Natural killer cell (primary cell): ENCODE data around the gene PRKN. TPM values are rescaled to one million over a fixed set of nuclear protein-coding genes. Genes with fewer than 3 reads are reported as not detected.

Source experiments
- ATAC-seq, 3 donors: fragments of 150-1000 bp in 2 of 3; fragments of 200-7000 bp in 1 of 3; cut with Tn5 transposase; 1 replicate in 1 of 3; 2 replicates in 2 of 3; pipeline ENCODE4 v1.10.0; 2021; ENCODE audit warnings: mild to moderate bottlenecking in 2 of 3, moderate library complexity in 2 of 3
- DNase-seq, 2 donors: peaks; one replicate each; pipeline versions ENCODE4 v3.0.0 to v3.0.0-alpha.2; 2013 to 2021; ENCODE audit warnings: mixed read lengths in 1 of 2
- H3K27ac ChIP-seq: one replicate; pipeline ENCODE4 v1.5.1; 2013; ENCODE audit warnings: mild to moderate bottlenecking, low read length
- H3K27me3 ChIP-seq: one replicate; pipeline ENCODE4 v1.6.1; 2013; ENCODE audit warnings: low read length; ENCODE audit not compliant: control insufficient read depth, insufficient read depth
- H3K36me3 ChIP-seq: one replicate; pipeline ENCODE4 v1.6.1; 2013; ENCODE audit warnings: low read length; ENCODE audit not compliant: control insufficient read depth, insufficient read depth
- H3K4me1 ChIP-seq: one replicate; pipeline ENCODE4 v1.6.1; 2013; ENCODE audit warnings: low read length; ENCODE audit not compliant: control insufficient read depth, insufficient read depth
- H3K4me3 ChIP-seq: one replicate; pipeline ENCODE4 v1.5.1; 2013; ENCODE audit warnings: low read length
- H3K9me3 ChIP-seq: one replicate; pipeline ENCODE4 v1.6.1; 2013; ENCODE audit warnings: low read length; ENCODE audit not compliant: control insufficient read depth, insufficient read depth
- H3K27ac Mint-ChIP-seq, 2 donors: one replicate each; pipeline ENCODE4 v1.8.0; 2022; ENCODE audit warnings: mild to moderate bottlenecking in 2 of 2, mixed read lengths in 2 of 2, moderate library complexity in 1 of 2
- H3K27me3 Mint-ChIP-seq, 2 donors: one replicate each; pipeline ENCODE4 v1.8.0; 2022; ENCODE audit warnings: low read depth in 2 of 2, mixed read lengths in 2 of 2
- H3K36me3 Mint-ChIP-seq: one replicate; pipeline ENCODE4 v1.8.0; 2022; ENCODE audit warnings: mixed read lengths
- H3K4me1 Mint-ChIP-seq, 2 donors: one replicate each; pipeline ENCODE4 v1.8.0; 2022; ENCODE audit warnings: mixed read lengths in 2 of 2
- H3K4me3 Mint-ChIP-seq: one replicate; pipeline ENCODE4 v1.8.0; 2022; ENCODE audit warnings: mild to moderate bottlenecking, moderate library complexity, mixed read lengths
- H3K9me3 Mint-ChIP-seq, 2 donors: one replicate each; pipeline ENCODE4 v1.8.0; 2022; ENCODE audit warnings: mixed read lengths in 2 of 2
- WGBS: methylation state at CpG from one replicate; pipeline ENCODE4 v1.1.7; 2013; ENCODE audit warnings: missing lambda C conversion rate; ENCODE audit not compliant: insufficient coverage; 5-methylcytosine and 5-hydroxymethylcytosine counted together
- intact Hi-C: fragments of 100-400 bp; cut with micrococcal nuclease; formaldehyde crosslinking; loops from one replicate; pipeline ENCODE4 v1.14.2; 2022
- total RNA-seq, 4 donors: library from RNA; stranded (reverse); fragments of 120-200 nt in 1 of 4; gene quantifications; one replicate each; pipeline versions ENCODE4 v1.2.3 to v1.2.4, GENCODE V29; 2013 to 2022
- TF ChIP-seq, protein P1 (sequence below): fragments of 200-600 bp; IDR thresholded peaks from one replicate; pipeline ENCODE4 v1.8.0; 2022; ENCODE audit warnings: antibody characterized with exemption

Gene PRKN
- total RNA-seq, 3 donors from 2014 or later (not counting 1 experiment from before 2014, with no cell fraction given): 1.4 to 1.9 (median 1.9) TPM

DNA sequence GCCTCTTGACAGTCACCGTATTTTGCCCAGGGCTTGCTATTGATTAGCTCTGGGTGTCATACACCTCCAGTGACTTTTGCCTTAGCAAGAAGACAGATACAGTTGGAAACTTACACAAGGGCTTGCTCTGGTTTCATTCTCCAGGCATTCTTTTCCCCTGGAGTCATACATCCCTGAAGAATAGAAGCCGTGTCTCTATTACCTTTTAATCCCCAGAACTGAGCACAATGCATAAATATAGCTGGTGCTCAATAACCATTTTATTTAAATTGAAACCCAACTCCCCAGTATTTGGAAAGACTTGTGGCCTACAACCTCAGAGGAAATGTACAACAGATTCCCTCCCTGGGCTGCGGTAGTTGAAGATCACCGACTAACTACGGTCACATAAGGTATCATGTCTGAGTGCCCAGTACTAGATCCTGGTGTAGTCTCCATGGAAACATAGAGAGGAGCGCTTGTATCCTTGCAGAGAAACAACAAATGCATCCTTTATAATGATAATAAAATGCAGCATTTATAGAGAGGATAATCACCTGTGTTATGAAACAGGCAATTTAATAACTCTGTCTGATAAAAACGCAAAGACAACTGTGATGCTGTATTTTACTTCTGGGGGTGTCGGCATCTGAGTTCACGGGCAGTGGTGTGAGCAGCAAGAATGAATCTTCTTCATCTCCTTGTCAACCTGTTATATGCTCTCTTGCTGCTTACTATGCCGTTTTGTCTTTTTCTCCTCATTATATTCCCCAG lies 1052.5 kb downstream of the PRKN start:
- no peak for ATAC-seq
- Histone ChIP-seq H3K4me3 (no peak overlapping the region), H3K36me3 (no peaks in the 10 kb centered on the region), H3K27ac (no peak overlapping the region), H3K27me3 (no peaks in the 10 kb centered on the region), H3K4me1 (no peaks in the 10 kb centered on the region), H3K9me3 (no peaks in the 10 kb centered on the region)
- Mint-ChIP-seq H3K4me3 (no peak overlapping the region), H3K36me3 (no peaks in the 10 kb centered on the region), H3K27ac (no peak overlapping the region), H3K27me3 (no peaks in the 10 kb centered on the region), H3K4me1 (no peaks in the 10 kb centered on the region), H3K9me3 (no peaks in the 10 kb centered on the region)
- intact Hi-C loops: no loop called here
- DNase-seq: no peak
- 85% methylated on average over 9 of the region's 10 CpGs for whole genome bisulfite sequencing
- TF ChIP-seq, protein P1, sequence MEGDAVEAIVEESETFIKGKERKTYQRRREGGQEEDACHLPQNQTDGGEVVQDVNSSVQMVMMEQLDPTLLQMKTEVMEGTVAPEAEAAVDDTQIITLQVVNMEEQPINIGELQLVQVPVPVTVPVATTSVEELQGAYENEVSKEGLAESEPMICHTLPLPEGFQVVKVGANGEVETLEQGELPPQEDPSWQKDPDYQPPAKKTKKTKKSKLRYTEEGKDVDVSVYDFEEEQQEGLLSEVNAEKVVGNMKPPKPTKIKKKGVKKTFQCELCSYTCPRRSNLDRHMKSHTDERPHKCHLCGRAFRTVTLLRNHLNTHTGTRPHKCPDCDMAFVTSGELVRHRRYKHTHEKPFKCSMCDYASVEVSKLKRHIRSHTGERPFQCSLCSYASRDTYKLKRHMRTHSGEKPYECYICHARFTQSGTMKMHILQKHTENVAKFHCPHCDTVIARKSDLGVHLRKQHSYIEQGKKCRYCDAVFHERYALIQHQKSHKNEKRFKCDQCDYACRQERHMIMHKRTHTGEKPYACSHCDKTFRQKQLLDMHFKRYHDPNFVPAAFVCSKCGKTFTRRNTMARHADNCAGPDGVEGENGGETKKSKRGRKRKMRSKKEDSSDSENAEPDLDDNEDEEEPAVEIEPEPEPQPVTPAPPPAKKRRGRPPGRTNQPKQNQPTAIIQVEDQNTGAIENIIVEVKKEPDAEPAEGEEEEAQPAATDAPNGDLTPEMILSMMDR: no peak

DNA sequence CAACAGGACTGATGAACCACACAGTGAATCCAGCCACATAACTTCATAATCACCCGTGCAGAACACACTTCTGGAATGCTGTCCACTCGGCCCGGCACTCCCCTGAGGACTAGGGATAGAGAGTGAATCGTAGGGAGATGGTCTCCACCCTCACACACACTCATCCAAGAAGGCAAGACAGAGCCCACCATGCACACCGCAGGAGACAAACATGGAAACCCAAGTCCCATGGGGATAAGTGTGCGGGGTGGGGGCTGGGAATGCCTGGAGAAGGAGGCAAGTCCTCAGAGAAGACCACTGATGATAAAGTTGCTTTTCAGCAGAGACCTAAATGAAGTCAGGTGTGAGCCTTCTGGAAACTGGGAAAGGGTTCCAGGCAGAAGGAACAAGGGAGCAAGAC lies 1054.5 kb downstream of the PRKN start:
- H3K9me3 Mint-ChIP-seq: no peaks in the 10 kb centered on the region
- WGBS: 97% methylated on average over 2 of the region's 6 CpGs
- H3K27me3 Mint-ChIP-seq: no peaks in the 10 kb centered on the region
- Histone ChIP-seq H3K27ac (no peak overlapping the region), H3K9me3 (no peaks in the 10 kb centered on the region), H3K4me3 (no peak overlapping the region), H3K27me3 (no peaks in the 10 kb centered on the region), H3K4me1 (no peaks in the 10 kb centered on the region), H3K36me3 (no peaks in the 10 kb centered on the region)
- TF ChIP-seq, protein P1: no peak
- no peaks in the 10 kb centered on the region for H3K36me3 Mint-ChIP-seq
- DNase-seq (no peak), ATAC-seq (no peak)
- peaks cover 9 to 17% of the 10 kb centered on the region in 2 donors for H3K4me1 Mint-ChIP-seq
- H3K27ac Mint-ChIP-seq: no peak overlapping the region
- no peak overlapping the region for H3K4me3 Mint-ChIP-seq
- intact Hi-C loops: no loop called here

- Histone ChIP-seq H3K36me3 (no peaks in the 10 kb centered on the region), H3K27ac (no peak overlapping the region), H3K4me3 (no peak overlapping the region), H3K27me3 (no peaks in the 10 kb centered on the region), H3K4me1 (no peaks in the 10 kb centered on the region), H3K9me3 (no peaks in the 10 kb centered on the region)
- Mint-ChIP-seq H3K27me3 (no peaks in the 10 kb centered on the region), H3K36me3 (no peaks in the 10 kb centered on the region), H3K27ac (no peak overlapping the region), H3K4me3 (no peak overlapping the region), H3K4me1 (peaks cover 9 to 17% of the 10 kb centered on the region in 2 donors), H3K9me3 (no peaks in the 10 kb centered on the region)
- TF ChIP-seq, protein P1: no peak
- intact Hi-C loops: no loop called here
- DNase-seq (no peak), ATAC-seq (no peak)
- 88% methylated on average over 8 of the region's 9 CpGs for WGBS
Observed at GRCh38 chr6:161671117-161671516, 1056.4 kb downstream of the PRKN start.

DNA sequence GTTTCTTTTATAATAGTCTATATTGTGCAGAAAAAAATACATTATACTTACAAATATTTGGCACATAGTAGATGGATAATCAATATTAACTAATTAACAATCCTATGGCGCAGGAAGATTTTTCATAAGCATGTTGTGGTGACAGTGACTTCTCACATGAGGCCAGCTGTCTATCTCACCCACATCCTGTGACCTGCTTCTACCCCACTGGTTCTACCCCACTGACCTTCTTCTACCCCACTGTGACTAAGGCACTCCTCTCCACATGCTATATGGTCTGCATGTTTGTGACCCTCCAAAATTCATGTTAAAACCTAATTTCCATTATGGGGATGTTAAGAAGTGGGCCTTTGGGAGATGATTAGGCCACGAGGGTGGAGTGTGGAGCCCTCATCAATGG lies 1058.9 kb downstream of the PRKN start:
- no peaks in the 10 kb centered on the region for H3K9me3 ChIP-seq
- Mint-ChIP-seq H3K4me1 (peaks cover 9 to 17% of the 10 kb centered on the region in 2 donors), H3K4me3 (no peak overlapping the region), H3K27ac (no peak overlapping the region), H3K9me3 (no peaks in the 10 kb centered on the region), H3K27me3 (no peaks in the 10 kb centered on the region), H3K36me3 (no peaks in the 10 kb centered on the region)
- WGBS: 70% methylated on average over 2 of the region's 2 CpGs
- no peaks in the 10 kb centered on the region for H3K4me1 ChIP-seq
- H3K27ac ChIP-seq: no peak overlapping the region
- H3K4me3 ChIP-seq: no peak overlapping the region
- peak in 1 of 3 donors; percentile 51 for ATAC-seq
- no peaks in the 10 kb centered on the region for H3K27me3 ChIP-seq
- no peaks in the 10 kb centered on the region for H3K36me3 ChIP-seq
- TF ChIP-seq, protein P1: no peak
- intact Hi-C loops: no loop called here
- DNase-seq: no peak
